Ovary (tissue), 9 donors: ENCODE results near the gene SCN5A. TPM values are rescaled to one million over a fixed set of nuclear protein-coding genes. Genes with fewer than 3 reads are reported as not detected.

Experiments used
- DNase-seq, 5 donors: peaks; one replicate each; pipeline ENCODE4 v3.0.0-alpha.2; 2019 to 2020
- H3K27ac ChIP-seq, 2 donors: fragments of 200-600 bp; one replicate each; pipeline versions ENCODE4 v1.5.1 to v1.8.0; 2019 to 2022
- H3K27me3 ChIP-seq: fragments of 200-600 bp; one replicate; pipeline ENCODE4 v1.8.0; 2022
- H3K36me3 ChIP-seq: fragments of 200-600 bp; sonication (generic); one replicate; pipeline ENCODE4 v1.5.1; 2019
- H3K4me1 ChIP-seq: one replicate; pipeline ENCODE4 v1.8.1; 2013; ENCODE audit warnings: mild to moderate bottlenecking, moderate library complexity; ENCODE audit not compliant: insufficient read depth
- H3K4me3 ChIP-seq: fragments of 200-600 bp; sonication (generic); one replicate; pipeline ENCODE4 v1.5.1; 2017
- H3K9me3 ChIP-seq, 2 donors: fragments of 200-600 bp in 1 of 2; sonication (generic) in 1 of 2; one replicate each; pipeline versions ENCODE4 v1.5.1 to v1.8.1; 2013 to 2019; ENCODE audit warnings: mild to moderate bottlenecking in 1 of 2, moderate library complexity in 1 of 2
- CTCF ChIP-seq, 3 donors: fragments of 450-650 bp in 2 of 3; fragments of 200-600 bp in 1 of 3; IDR thresholded peaks; one replicate each; pipeline versions ENCODE4 v1.5.1 to v1.8.0; 2016 to 2022; ENCODE audit warnings: antibody characterized with exemption in 3 of 3, mild to moderate bottlenecking in 1 of 3
- EP300 ChIP-seq: sonication (generic); formaldehyde crosslinking; IDR thresholded peaks from one replicate; pipeline ENCODE4 v1.6.1; 2017; ENCODE audit warnings: antibody characterized with exemption
- POLR2A ChIP-seq: fragments of 450-650 bp; IDR thresholded peaks from one replicate; pipeline ENCODE4 v1.6.1; 2017; ENCODE audit warnings: antibody characterized with exemption, mild to moderate bottlenecking, moderate library complexity
- WGBS, 3 donors: extraction: QIAGEN DNeasy Blood & Tissue Kit in 1 of 3; methylation state at CpG; one replicate each; pipeline versions ENCODE4 v1.1.5 to v1.1.7; 2013 to 2017; 5-methylcytosine and 5-hydroxymethylcytosine counted together
- intact Hi-C, 4 donors: fragments of 100-400 bp; cut with DNase I; formaldehyde crosslinking; loops; one replicate each; pipeline versions ENCODE4 v1.11.0 to v1.15.1; 2022 to 2023
- polyA plus RNA-seq, 2 donors: library from polyadenylated mRNA; stranded (reverse); fragments of 200-250 nt in 1 of 2; fragments of 350-450 nt in 1 of 2; fragmentation: Illumina TruSeq in 1 of 2; extraction: RNeasy Lipid Tissue Mini Kit (QIAGEN cat#74804) in 1 of 2; gene quantifications; one replicate each; pipeline ENCODE4 v1.2.3, GENCODE V29; 2013 to 2014
- total RNA-seq, 7 donors: library from RNA; depleted of rRNA in 2 of 7; stranded (reverse); fragments of >200 nt in 2 of 7; fragmentation: NEBNext Ultra II Directional in 3 of 7; extraction: Animal tissue kit (Norgen Biotek cat#: 25700) in 3 of 7; gene quantifications; one replicate each; pipeline versions ENCODE4 v1.1.0 to v1.2.4, GENCODE V29; 2016 to 2023
- donor health status: DM: no; HTN: no; CAD: no; lungs with moderate emphysema.
- donor health status: DM: no; HTN: no; CAD: no.
- donor health status: Bipolar disorder and iron deficiency.
- donor health status: DM: yes; HTN: yes; CAD: no.
- donor health status: DM: no; HTN: no; CAD: no.
- donor health status: DM: yes; HTN: yes; CAD: no.

Gene SCN5A
- total and polyA plus RNA-seq, 9 donors: 0.67 to 4.7 (median 2.1) TPM

- H3K36me3 ChIP-seq: no peaks in the 10 kb centered on the region
- no peaks in the 10 kb centered on the region for H3K4me1 ChIP-seq
- H3K4me3 ChIP-seq: no peak overlapping the region
- WGBS, 3 donors: 0 to 78% (median 57%) methylated on average over 1 of the region's 1 CpG
- no peak for DNase-seq
- H3K27ac ChIP-seq: no peak overlapping the region
- intact Hi-C loops: no loop called here
- TF ChIP-seq CTCF (IDR thresholded peaks at IDR 0.05): no peak
- H3K9me3 ChIP-seq: no peaks in the 10 kb centered on the region
- H3K27me3 ChIP-seq: no peaks in the 10 kb centered on the region
These were observed 132.8 kb downstream of the SCN5A start for GRCh38 chr3:38516669-38517068.

DNA sequence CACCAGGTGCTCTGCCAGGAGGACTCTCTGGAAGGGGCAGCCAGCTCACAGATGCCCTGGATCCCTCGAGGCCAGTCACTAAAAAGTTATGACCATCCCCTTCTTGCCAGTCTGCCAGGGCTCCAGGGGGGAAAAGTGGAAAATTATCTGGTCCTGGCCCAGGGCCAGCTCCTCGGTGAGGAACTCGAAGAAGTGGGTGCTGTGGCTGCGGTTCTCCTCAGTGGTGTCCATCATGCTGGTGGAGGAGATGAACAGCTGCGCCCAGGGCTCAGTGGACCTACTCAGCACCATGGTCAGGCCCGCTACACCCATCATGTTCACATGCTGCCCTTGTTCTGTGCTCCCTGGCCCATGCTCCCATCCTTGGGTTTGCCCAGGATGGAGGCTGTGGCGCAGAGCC, 134.1 kb downstream of the SCN5A start:
- intact Hi-C loops: no loop called here

DNA sequence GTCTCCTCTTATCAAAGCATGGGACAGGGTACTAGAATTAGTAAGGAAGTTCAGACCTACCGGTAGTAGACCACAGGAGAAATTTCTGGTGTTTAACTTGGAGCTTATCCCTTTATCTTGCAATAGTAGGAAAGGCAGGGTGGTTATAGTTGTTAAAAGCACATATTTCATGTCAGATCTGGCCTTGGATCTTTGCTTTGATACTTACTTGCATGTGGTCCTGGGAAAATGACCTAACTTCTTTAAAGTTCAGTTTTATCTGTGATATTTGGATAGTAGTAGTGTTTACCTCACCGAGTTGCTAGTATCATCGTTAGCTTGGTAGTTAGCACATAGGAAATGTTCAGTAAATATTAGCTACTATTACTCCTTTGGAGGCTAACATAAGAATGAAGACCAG, 137.9 kb downstream of the SCN5A start:
- intact Hi-C loops: no loop called here
- Histone ChIP-seq H3K4me3 (no peak overlapping the region), H3K36me3 (no peaks in the 10 kb centered on the region), H3K4me1 (no peaks in the 10 kb centered on the region), H3K27ac (no peak overlapping the region), H3K27me3 (no peaks in the 10 kb centered on the region), H3K9me3 (no peaks in the 10 kb centered on the region)
- no peak for TF ChIP-seq CTCF (IDR thresholded peaks at IDR 0.05)
- no peak for TF ChIP-seq EP300
- no peak for TF ChIP-seq POLR2A
- DNase-seq: no peak
- WGBS, 3 donors: 68 to 78% (median 72%) methylated on average over 3 of the region's 3 CpGs

More for the DNA sequence above, 134.1 kb downstream of the SCN5A start:
- H3K4me3 ChIP-seq: no peak overlapping the region
- H3K27me3 ChIP-seq: no peaks in the 10 kb centered on the region
- H3K36me3 ChIP-seq: no peaks in the 10 kb centered on the region
- no peaks in the 10 kb centered on the region for H3K4me1 ChIP-seq
- no peak for TF ChIP-seq POLR2A
- no peak for TF ChIP-seq EP300
- WGBS, 3 donors: 92 to 93% (median 93%) methylated on average over 7 of the region's 7 CpGs
- no peak overlapping the region for H3K27ac ChIP-seq
- H3K9me3 ChIP-seq: no peaks in the 10 kb centered on the region
- DNase-seq: no peak

- Histone ChIP-seq H3K9me3 (no peaks in the 10 kb centered on the region), H3K27me3 (no peaks in the 10 kb centered on the region), H3K27ac (no peak overlapping the region), H3K4me3 (no peak overlapping the region), H3K36me3 (no peaks in the 10 kb centered on the region), H3K4me1 (no peaks in the 10 kb centered on the region)
- TF ChIP-seq EP300 (no peak), POLR2A (no peak), CTCF (IDR thresholded peaks at IDR 0.05) (no peak)
- DNase-seq: no peak
- intact Hi-C loops: no loop called here
These were observed 138.9 kb downstream of the SCN5A start for GRCh38 chr3:38510631-38511030.

- TF ChIP-seq EP300: no peak
- TF ChIP-seq POLR2A: no peak
- no peak for TF ChIP-seq CTCF (IDR thresholded peaks at IDR 0.05)
- Histone ChIP-seq H3K27me3 (no peaks in the 10 kb centered on the region), H3K27ac (no peak overlapping the region), H3K4me3 (no peak overlapping the region), H3K4me1 (no peaks in the 10 kb centered on the region), H3K36me3 (no peaks in the 10 kb centered on the region), H3K9me3 (no peaks in the 10 kb centered on the region)
- no peak for DNase-seq
- 87 to 92% (median 91%) methylated on average over 2 of the region's 2 CpGs for WGBS, 3 donors
- intact Hi-C loops: no loop called here
These were observed 139.8 kb downstream of the SCN5A start for GRCh38 chr3:38509732-38510131.
